K562 (cell line): ENCODE measurements around the gene DPH5. TPM values are rescaled to one million over a fixed set of nuclear protein-coding genes. Genes with fewer than 3 reads are reported as not detected.
A peak's percentile ranks its signal among the peaks of the same experiment; 100 is the strongest.

Source experiments
- ADNP ChIP-seq: fragments of 200-800 bp; sonication (Bioruptor generic); IDR thresholded peaks from 2 replicates; pipeline ENCODE4 v1.6.1; 2016; ENCODE audit warnings: missing genetic modification characterization, missing compliant biosample characterization
- ARID1B ChIP-seq: fragments of 450-650 bp; IDR thresholded peaks from 2 replicates; pipeline ENCODE4 v1.6.1; 2016; ENCODE audit warnings: antibody characterized with exemption, mild to moderate bottlenecking, inconsistent platforms
- BACH1 ChIP-seq: fragments of 200-800 bp; sonication (Bioruptor generic); IDR thresholded peaks from 2 replicates; pipeline ENCODE4 v1.6.1; 2016; ENCODE audit warnings: missing genetic modification characterization, missing compliant biosample characterization
- BHLHE40 ChIP-seq: IDR thresholded peaks from 2 replicates; pipeline ENCODE4 v1.6.1; 2011; ENCODE audit warnings: low read length, improper control_type of control experiment
- LEF1 ChIP-seq: fragments of 450-650 bp; IDR thresholded peaks from 2 replicates; pipeline ENCODE4 v1.6.1; 2016; ENCODE audit warnings: mild to moderate bottlenecking
- MAFG ChIP-seq: fragments of 450-650 bp; conservative IDR thresholded peaks from 2 replicates; pipeline ENCODE4 v1.6.1; 2016; ENCODE audit warnings: missing genetic modification characterization, missing compliant biosample characterization
- NONO ChIP-seq, 2 experiments: fragments of 200-400 bp in 1 of 2; fragments of 450-650 bp in 1 of 2; formaldehyde crosslinking in 1 of 2; IDR thresholded peaks; 2 replicates each; pipeline ENCODE4 v1.6.1; 2017; ENCODE audit warnings: low read depth in 2 of 2, mild to moderate bottlenecking in 2 of 2, moderate library complexity in 2 of 2, low read length in 1 of 2
- PCBP1 ChIP-seq: fragments of 200-400 bp; formaldehyde crosslinking; IDR thresholded peaks from 2 replicates; pipeline ENCODE4 v1.6.1; 2018; ENCODE audit warnings: mild to moderate bottlenecking, low read depth, low read length; ENCODE audit not compliant: poor library complexity, severe bottlenecking
- PHF8 ChIP-seq: fragments of 200-600 bp; sonication (generic); IDR thresholded peaks from 2 replicates; pipeline ENCODE4 v1.6.1; 2012; ENCODE audit warnings: mixed run types, mild to moderate bottlenecking, inconsistent platforms, low read length, moderate library complexity, borderline replicate concordance
- RAD21 ChIP-seq, 2 experiments: fragments of 250-450 bp in 1 of 2; fragments of 450-650 bp in 1 of 2; sonication (Bioruptor Pico) in 1 of 2; formaldehyde crosslinking in 1 of 2; IDR thresholded peaks in 1 of 2; conservative IDR thresholded peaks in 1 of 2; 2 replicates each; pipeline versions ENCODE4 v1.4.0 to v1.8.0; 2020 to 2022; ENCODE audit warnings: mild to moderate bottlenecking in 2 of 2, moderate library complexity in 1 of 2
- RBBP5 ChIP-seq: fragments of 200-600 bp; sonication (generic); IDR thresholded peaks from 2 replicates; pipeline ENCODE4 v1.6.1; 2012; ENCODE audit warnings: borderline replicate concordance, mild to moderate bottlenecking, low read length, control low read depth, inconsistent platforms; ENCODE audit not compliant: insufficient read depth, poor library complexity, severe bottlenecking
- SIRT6 ChIP-seq: IDR thresholded peaks from one replicate; pipeline ENCODE4 v1.6.1; 2012; ENCODE audit warnings: low read depth, mild to moderate bottlenecking, control low read depth, inconsistent platforms, low read length, moderate library complexity
- SMARCE1 ChIP-seq: fragments of 450-650 bp; IDR thresholded peaks from 2 replicates; pipeline ENCODE4 v1.7.1; 2016; ENCODE audit warnings: mild to moderate bottlenecking
- TSC22D4 ChIP-seq: fragments of 450-650 bp; IDR thresholded peaks from 2 replicates; pipeline ENCODE4 v1.6.1; 2016; ENCODE audit warnings: missing genetic modification characterization, missing biosample characterization, control low read depth
- ZNF518B ChIP-seq: fragments of 250-450 bp; sonication (Bioruptor Pico); IDR thresholded peaks from 2 replicates; pipeline ENCODE4 v1.5.0; 2021; ENCODE audit warnings: mild to moderate bottlenecking, moderate library complexity
- polyA plus RNA-seq, 8 experiments: library from polyadenylated mRNA; depleted of rRNA in 4 of 8; stranded (reverse) in 5 of 8; unstranded in 3 of 8; fragments of >200 nt; fragmentation: Nextera tagmentation in 2 of 8; fragmentation: Illumina TruSeq in 1 of 8; extraction: Ambion mirVana in 2 of 8; extraction: Trizol in 1 of 8; gene quantifications; 2 replicates each; pipeline versions ENCODE4 v1.2.1 to v1.2.3, GENCODE V29; 2011 to 2014; ENCODE audit warnings: inconsistent platforms in 1 of 8, missing spikeins in 1 of 8
- total RNA-seq, 7 experiments: library from RNA; depleted of rRNA in 6 of 7; stranded (reverse); fragments of >200 nt in 6 of 7; fragmentation: Illumina TruSeq in 2 of 7; extraction: Trizol in 2 of 7; gene quantifications; 2 replicates each; pipeline versions ENCODE4 v1.2.1 to v1.2.3, GENCODE V29; 2011 to 2021; ENCODE audit warnings: low replicate concordance in 1 of 7
- TF ChIP-seq, protein P1 (sequence below): fragments of 250-450 bp; sonication (Bioruptor Pico); IDR thresholded peaks from 2 replicates; pipeline ENCODE4 v1.8.0; 2021; ENCODE audit warnings: moderate library complexity, mild to moderate bottlenecking, inconsistent platforms
- TF ChIP-seq, protein P2 (sequence below), 2 experiments: fragments of 450-650 bp; IDR thresholded peaks; 2 replicates each; pipeline ENCODE4 v1.6.1; 2018; ENCODE audit warnings: mild to moderate bottlenecking in 2 of 2, low read depth in 1 of 2; ENCODE audit not compliant: partially characterized antibody in 2 of 2

The DPH5 gene
- total and polyA plus RNA-seq, 9 of the 15 experiments (the other 6 are each of a cell fraction or from before 2014, with no cell fraction given) = 37.6 to 159 (median 89.7) TPM

GRCh38 chr1:101059945-101060542, 34.5 kb upstream of the DPH5 start (continued):
- TF ChIP-seq ZNF518B (CRISPR knock-in tag) (no peak), ADNP (tag) (no peak), ARID1B (peak; percentile 86), LEF1 (peak; percentile 56), BHLHE40 (peak; percentile 93), NONO (IDR thresholded peaks at IDR 0.05; ENCODE audit: low read depth in 2 of 2, low read length in 1 of 2) (no peak), PHF8 (no peak), BACH1 (no peak), RAD21 (CRISPR knock-in tag; conservative IDR thresholded peaks at IDR 0.05 in 1 of 2, IDR thresholded peaks at IDR 0.05 in 1 of 2) (no peak), SIRT6 (no peak), SMARCE1 (0 out of 2 replicates have a peak, but pooled peaks have one; percentile 36), PCBP1 (no peak), TSC22D4 (no peak), MAFG (no peak), RBBP5 (no peak)
- TF ChIP-seq, protein P1, sequence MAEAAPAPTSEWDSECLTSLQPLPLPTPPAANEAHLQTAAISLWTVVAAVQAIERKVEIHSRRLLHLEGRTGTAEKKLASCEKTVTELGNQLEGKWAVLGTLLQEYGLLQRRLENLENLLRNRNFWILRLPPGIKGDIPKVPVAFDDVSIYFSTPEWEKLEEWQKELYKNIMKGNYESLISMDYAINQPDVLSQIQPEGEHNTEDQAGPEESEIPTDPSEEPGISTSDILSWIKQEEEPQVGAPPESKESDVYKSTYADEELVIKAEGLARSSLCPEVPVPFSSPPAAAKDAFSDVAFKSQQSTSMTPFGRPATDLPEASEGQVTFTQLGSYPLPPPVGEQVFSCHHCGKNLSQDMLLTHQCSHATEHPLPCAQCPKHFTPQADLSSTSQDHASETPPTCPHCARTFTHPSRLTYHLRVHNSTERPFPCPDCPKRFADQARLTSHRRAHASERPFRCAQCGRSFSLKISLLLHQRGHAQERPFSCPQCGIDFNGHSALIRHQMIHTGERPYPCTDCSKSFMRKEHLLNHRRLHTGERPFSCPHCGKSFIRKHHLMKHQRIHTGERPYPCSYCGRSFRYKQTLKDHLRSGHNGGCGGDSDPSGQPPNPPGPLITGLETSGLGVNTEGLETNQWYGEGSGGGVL = no peak
- TF ChIP-seq, protein P2, sequence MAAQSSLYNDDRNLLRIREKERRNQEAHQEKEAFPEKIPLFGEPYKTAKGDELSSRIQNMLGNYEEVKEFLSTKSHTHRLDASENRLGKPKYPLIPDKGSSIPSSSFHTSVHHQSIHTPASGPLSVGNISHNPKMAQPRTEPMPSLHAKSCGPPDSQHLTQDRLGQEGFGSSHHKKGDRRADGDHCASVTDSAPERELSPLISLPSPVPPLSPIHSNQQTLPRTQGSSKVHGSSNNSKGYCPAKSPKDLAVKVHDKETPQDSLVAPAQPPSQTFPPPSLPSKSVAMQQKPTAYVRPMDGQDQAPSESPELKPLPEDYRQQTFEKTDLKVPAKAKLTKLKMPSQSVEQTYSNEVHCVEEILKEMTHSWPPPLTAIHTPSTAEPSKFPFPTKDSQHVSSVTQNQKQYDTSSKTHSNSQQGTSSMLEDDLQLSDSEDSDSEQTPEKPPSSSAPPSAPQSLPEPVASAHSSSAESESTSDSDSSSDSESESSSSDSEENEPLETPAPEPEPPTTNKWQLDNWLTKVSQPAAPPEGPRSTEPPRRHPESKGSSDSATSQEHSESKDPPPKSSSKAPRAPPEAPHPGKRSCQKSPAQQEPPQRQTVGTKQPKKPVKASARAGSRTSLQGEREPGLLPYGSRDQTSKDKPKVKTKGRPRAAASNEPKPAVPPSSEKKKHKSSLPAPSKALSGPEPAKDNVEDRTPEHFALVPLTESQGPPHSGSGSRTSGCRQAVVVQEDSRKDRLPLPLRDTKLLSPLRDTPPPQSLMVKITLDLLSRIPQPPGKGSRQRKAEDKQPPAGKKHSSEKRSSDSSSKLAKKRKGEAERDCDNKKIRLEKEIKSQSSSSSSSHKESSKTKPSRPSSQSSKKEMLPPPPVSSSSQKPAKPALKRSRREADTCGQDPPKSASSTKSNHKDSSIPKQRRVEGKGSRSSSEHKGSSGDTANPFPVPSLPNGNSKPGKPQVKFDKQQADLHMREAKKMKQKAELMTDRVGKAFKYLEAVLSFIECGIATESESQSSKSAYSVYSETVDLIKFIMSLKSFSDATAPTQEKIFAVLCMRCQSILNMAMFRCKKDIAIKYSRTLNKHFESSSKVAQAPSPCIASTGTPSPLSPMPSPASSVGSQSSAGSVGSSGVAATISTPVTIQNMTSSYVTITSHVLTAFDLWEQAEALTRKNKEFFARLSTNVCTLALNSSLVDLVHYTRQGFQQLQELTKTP (IDR thresholded peaks at IDR 0.05; ENCODE audit: low read depth in 1 of 2, partially characterized antibody in 2 of 2) = peak in 1 of 2 experiments; percentile 25
